ENCODE measurements around the gene RTL9.

Gene RTL9

DNA sequence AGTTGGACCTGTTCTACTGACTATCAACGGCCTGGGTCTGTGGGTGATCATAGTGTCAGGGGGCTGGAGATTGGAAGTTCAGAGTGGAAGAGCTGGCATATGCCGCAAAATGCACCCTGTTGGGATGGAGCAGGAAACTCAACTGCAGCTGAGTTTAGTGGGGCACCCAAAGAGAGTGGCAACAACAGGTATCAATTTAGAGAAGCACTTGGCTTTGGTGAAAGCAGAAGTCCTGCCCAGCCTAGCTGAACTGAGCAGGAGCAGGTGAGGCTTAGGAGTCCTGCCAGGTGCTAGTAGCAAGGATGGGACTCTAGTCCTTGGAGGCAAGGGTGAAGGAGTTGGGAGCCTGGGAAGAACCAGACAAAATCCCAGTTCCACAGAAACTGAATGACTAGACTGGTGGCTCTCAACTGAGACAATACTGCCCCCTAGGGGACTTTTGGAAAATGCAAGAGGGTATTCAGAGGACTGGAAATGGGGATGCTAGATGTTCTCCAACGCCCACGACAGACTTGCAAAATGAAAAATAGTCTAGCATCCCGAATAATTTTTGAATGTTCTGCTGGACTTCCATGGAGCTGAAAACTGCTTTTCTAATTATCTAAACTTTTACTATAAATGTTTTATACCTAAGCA is 49.4 kb downstream of the RTL9 start:
- DNase-seq, result peak; percentile 56
